GM21825 (cell line): ENCODE measurements around the gene SLC12A4.
"Not testable (repeated sequence)": the region's sequence is repeated elsewhere in the genome, so short reads cannot be mapped to it uniquely, and the experiment has no call there.

Experiments
- ATAC-seq: cut with Tn5 transposase; IDR thresholded peaks from one replicate; pipeline ENCODE4 v1.9.1; 2021; ENCODE audit warnings: mild to moderate bottlenecking, moderate library complexity; ENCODE audit not compliant: unreplicated experiment

SLC12A4 gene

GRCh38 chr16:67968400-67969253 lies at the start of gene SLC12A4:
Gene SLC12A4, minus strand, starts transcription at chr16:67968637. Its CDS starts 84 bp downstream, at chr16:67968553.
- ATAC-seq, result peak; percentile 87

GRCh38 chr16:68015681-68016080 lies 47.2 kb upstream of the SLC12A4 start, which contains the start of gene DPEP2NB:
Gene DPEP2NB, minus strand, starts transcription at chr16:68015911. Its CDS starts 141 bp downstream, at chr16:68015770.
- no peak for ATAC-seq

GRCh38 chr16:68013440-68013839 lies 45.0 kb upstream of the SLC12A4 start:
- no peak for ATAC-seq

- not testable (repeated sequence) for ATAC-seq
Observed at GRCh38 chr16:68009872-68010271, 41.4 kb upstream of the SLC12A4 start.

DNA sequence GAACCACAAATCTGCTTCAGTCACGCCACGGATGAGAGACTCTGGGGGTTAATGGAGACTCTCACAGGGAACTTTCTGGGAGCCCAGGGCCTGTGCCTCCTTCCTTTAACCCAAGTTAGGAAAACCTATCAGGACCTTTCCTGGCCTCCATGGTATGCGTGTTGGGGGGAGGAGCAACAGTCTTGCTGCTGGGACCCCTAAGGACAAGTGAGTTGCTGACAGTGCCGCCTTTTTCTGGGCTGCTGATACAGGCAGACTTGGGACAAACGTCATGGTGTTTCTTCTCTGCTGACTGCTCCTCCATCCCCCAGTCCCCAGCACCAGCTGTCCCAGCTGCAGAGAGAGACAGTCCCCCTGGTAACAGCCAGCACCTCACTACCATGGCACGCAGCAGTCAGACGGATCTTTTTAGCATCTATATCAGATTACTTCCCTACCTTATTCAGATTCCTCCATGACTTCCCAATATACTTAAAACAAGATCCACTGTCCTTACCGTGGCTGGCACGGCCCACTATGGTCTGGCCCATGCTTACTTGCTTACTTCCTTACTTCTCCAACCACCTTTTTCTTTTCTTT lies 40.8 kb upstream of the SLC12A4 start:
- no peak for ATAC-seq

- no peak for ATAC-seq
Observed at GRCh38 chr16:68005786-68006286, 37.4 kb upstream of the SLC12A4 start.

- ATAC-seq, result no peak
Observed at GRCh38 chr16:68005211-68005610, 36.8 kb upstream of the SLC12A4 start.

GRCh38 chr16:68003031-68003430 lies 34.6 kb upstream of the SLC12A4 start:
- ATAC-seq, result no peak

DNA sequence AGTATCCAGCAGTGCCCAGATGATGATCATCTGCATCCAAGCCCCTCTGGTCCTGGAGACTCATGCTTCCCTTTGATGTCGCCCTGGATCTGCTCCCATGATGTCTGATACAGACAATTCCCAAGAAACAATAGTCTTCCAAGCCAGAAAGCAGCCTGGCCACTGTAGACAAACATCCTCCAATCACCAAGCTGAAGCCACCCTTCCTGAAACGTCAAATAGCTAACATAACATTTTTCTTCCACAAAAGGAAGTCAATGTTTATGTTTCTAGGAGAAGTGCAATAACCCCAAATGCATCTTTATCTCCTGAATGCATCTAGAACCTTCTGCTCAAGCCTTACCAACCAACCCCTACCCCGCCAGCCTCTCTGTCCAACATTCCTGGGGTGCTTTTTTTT lies 32.0 kb upstream of the SLC12A4 start:
- ATAC-seq, result no peak

GRCh38 chr16:67999985-68000384 lies 31.5 kb upstream of the SLC12A4 start:
- ATAC-seq, result no peak

DNA sequence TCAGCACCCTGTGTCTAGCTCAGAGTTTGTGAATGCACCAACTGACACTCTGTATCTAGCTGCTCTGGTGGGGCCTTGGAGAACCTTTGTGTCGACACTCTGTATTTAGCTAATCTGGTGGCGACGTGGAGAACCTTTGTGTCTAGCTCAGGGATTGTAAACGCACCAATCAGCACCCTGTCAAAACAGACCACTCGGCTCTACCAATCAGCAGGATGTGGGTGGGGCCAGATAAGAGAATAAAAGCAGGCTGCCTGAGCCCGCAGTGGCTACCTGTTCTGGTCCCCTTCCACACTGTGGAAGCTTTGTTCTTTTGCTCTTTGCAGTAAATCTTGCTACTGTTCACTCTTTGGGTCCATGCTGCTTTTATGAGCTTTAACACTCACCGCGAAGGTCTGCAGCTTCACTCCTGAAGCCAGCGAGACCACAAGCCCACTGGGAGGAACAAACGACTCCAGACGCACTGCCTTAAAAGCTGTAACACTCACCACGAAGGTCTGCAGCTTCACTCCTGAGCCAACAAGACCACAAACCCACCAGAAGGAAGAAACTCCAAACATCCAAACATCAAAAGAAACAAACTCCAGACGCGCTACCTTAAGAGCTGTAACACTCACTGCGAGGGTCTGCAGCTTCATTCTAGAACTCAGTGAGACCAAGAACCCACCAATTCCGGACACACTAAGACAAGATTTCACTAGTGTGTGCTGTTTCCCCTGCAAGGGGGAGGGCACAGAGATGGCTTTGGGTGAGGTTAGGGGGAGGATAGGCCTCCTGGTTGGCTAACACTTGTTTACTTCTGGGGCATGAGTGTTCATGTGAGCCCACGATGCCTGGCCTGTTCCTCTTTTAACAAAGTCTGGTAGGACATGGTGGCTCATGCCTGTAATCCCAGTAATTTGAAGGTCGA lies 30.6 kb upstream of the SLC12A4 start, which contains the start of gene DPEP2:
TSS of gene DPEP2 (minus strand) at position 706 of the 910 bp plus-strand sequence. CDS start 6,272 bp downstream, outside the sequence.
- not testable (repeated sequence) for ATAC-seq

GRCh38 chr16:67998231-67998778 lies 29.9 kb upstream of the SLC12A4 start:
- ATAC-seq, result not testable (repeated sequence)

- ATAC-seq, result no peak
Observed at GRCh38 chr16:67996666-67997065, 28.2 kb upstream of the SLC12A4 start.

GRCh38 chr16:67995423-67995822 lies 27.0 kb upstream of the SLC12A4 start:
- ATAC-seq, result no peak

DNA sequence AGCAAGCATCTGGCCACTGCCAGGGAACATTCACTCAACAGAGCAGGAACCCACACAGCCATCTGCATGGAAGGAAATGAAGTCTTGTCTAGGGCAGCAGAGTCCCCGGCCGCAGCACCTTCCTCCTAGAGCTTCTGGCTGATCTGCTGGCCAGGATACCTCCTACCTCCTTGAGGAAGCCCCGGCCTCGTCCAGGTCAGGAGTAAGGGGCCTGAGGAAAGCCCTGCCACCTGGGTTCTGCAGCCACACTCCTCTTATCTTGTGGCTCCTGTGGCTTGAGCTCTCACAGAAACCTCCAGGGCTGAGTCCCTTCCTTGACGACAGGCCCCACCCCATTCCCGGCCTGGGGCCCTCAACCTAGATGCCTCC lies 25.6 kb upstream of the SLC12A4 start:
- not testable (repeated sequence) for ATAC-seq

DNA sequence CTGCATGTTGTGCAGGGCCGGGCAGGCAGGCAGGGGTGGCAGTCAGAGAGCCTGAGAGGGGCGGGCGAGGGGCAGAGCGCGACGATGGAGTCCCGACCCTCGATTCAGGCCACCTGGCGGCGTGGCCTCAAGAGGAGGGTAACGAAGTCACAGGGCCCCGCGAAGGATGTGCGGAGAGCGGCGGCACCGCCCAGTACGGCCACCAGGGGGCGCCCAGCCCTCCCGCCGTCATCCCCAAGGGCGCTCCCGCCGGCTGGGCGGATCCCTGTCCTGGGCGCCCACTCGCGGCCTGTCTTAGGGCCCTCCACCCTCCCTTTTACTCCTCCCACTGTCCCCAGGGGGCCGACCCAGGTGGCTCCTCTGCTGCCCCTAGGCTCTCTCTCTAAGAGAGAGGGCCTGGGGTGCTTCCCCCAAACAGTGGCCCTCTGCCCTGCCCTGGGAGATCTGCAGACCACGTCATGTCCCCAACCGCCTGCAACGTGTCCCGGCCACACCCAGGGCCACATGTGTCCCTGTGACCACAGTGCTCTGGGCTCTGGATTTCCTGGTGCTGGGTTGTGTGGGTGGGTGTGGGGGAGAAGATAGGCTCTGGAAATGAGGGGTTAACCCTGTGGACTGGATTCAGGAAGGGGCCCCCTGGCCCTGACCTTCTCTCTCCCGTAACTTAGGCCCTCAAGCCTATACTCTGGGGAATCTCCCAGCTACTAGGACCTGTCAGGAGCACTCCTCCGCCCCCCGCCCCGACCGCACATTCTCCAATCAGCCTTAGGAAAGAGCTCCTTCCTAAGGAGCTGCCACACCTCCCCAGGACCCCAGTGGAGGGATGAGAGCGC lies 25.0 kb upstream of the SLC12A4 start:
- peak; percentile 64 for ATAC-seq

GRCh38 chr16:67992661-67993206 lies 24.3 kb upstream of the SLC12A4 start:
- no peak for ATAC-seq

DNA sequence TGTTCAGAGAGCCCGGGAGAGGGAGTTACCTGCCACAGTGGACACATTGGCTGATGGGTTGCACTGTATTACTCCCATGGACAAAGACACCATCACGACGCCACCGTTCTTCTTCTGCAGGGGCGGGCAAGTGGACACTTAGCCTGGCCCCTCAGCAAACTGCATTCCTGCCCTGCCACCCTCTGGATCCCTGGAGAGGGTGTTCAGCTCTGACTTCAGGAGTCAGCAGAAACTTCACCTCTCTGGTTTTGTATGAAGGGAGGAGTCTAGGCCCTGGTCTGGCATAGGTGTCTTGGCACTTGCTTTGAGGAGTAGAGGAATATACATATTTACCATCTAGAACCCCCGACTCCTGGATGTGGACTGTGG lies 21.6 kb upstream of the SLC12A4 start:
- no peak for ATAC-seq

DNA sequence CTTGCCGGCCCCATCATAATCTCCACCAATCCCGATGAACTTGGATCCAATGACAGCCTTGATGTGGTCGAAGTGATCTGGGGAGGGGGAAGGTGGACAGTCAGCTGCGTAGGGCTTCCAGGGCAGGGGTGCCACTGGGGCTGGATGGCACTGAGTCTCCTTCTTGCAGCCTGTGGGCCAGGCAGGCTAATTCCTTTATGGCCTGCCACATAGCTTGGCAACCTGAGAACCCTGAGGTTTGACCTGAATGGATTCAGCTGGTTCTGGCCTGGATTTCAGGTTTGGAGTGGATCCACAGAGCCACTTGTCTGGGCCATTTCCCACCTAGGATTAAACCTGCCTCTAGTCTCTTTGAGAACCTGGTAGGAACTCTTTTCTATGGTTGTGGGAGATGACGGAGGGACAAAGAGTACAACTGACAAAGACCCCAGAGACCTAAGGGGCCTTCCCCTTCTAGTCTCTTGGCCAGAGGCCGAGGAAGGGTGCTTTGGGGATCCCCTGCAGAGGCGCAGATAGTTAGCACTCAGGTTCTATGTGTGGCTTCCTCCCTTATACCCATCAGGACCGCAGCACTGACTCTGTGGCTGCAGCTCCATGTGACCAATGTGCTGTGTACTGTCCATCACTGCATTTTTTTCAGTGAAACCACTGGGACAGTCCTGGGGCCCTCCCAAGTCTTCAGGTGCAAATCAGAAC lies 21.0 kb upstream of the SLC12A4 start:
- no peak for ATAC-seq
